MM.1S (cell line): ENCODE results near the gene GPR143.

Experiments
- DNase-seq: peaks from one replicate; pipeline ENCODE4 v3.0.0-alpha.2; 2015
- H2AFZ ChIP-seq: fragments of 300-600 bp; sonication (generic); 2 replicates; pipeline ENCODE4 v1.6.0; 2016; ENCODE audit warnings: antibody characterized with exemption, low read length
- H3F3A ChIP-seq: fragments of 300-600 bp; sonication (generic); 2 replicates; pipeline ENCODE4 v1.6.1; 2016; ENCODE audit warnings: mild to moderate bottlenecking, antibody characterized with exemption, low read length, moderate library complexity, mixed read lengths; ENCODE audit not compliant: insufficient read depth
- H3K27ac ChIP-seq: fragments of 300-600 bp; sonication (generic); 2 replicates; pipeline ENCODE4 v1.5.1; 2016; ENCODE audit warnings: mild to moderate bottlenecking, low read length
- H3K27me3 ChIP-seq: fragments of 300-600 bp; sonication (generic); replicated peaks from 2 replicates; pipeline ENCODE4 v1.6.0; 2016; ENCODE audit warnings: low read length; ENCODE audit not compliant: insufficient read depth
- H3K36me3 ChIP-seq: fragments of 300-600 bp; sonication (generic); replicated peaks from 2 replicates; pipeline ENCODE4 v1.6.1; 2016; ENCODE audit warnings: mild to moderate bottlenecking, low read length, mixed read lengths; ENCODE audit not compliant: insufficient read depth
- H3K4me1 ChIP-seq: fragments of 300-600 bp; sonication (generic); 2 replicates; pipeline ENCODE4 v1.6.1; 2016; ENCODE audit warnings: low read length, mixed read lengths
- H3K4me2 ChIP-seq: fragments of 300-600 bp; sonication (generic); 2 replicates; pipeline ENCODE4 v1.6.0; 2016; ENCODE audit warnings: low read depth, low read length
- H3K4me3 ChIP-seq: fragments of 300-600 bp; sonication (generic); 2 replicates; pipeline ENCODE4 v1.5.1; 2016; ENCODE audit warnings: low read length, mixed read lengths
- H3K79me2 ChIP-seq: fragments of 300-600 bp; sonication (generic); 2 replicates; pipeline ENCODE4 v1.6.1; 2016; ENCODE audit warnings: mixed run types, low read length, mixed read lengths
- H3K9ac ChIP-seq: fragments of 300-600 bp; sonication (generic); 2 replicates; pipeline ENCODE4 v1.6.1; 2016; ENCODE audit warnings: low read length, mixed read lengths
- H3K9me2 ChIP-seq: fragments of 300-600 bp; sonication (generic); replicated peaks from 2 replicates; pipeline ENCODE4 v1.6.1; 2016; ENCODE audit warnings: mild to moderate bottlenecking, low read length, mixed read lengths; ENCODE audit not compliant: insufficient read depth
- H3K9me3 ChIP-seq: fragments of 300-600 bp; sonication (generic); replicated peaks from 2 replicates; pipeline ENCODE4 v1.6.1; 2016; ENCODE audit warnings: mild to moderate bottlenecking, low read length, mixed read lengths; ENCODE audit not compliant: insufficient read depth
- H4K20me1 ChIP-seq: fragments of 300-600 bp; sonication (generic); 2 replicates; pipeline ENCODE4 v1.6.1; 2016; ENCODE audit warnings: mild to moderate bottlenecking, low read length, moderate library complexity, mixed read lengths; ENCODE audit not compliant: insufficient read depth
- CTCF ChIP-seq: fragments of 300-600 bp; sonication (generic); IDR thresholded peaks from 2 replicates; pipeline ENCODE4 v1.5.1; 2016; ENCODE audit warnings: antibody characterized with exemption, low read length, mixed read lengths
- EZH2 ChIP-seq: fragments of 300-600 bp; sonication (generic); optimal IDR thresholded peaks from 2 replicates; pipeline ENCODE3; 2017; ENCODE audit warnings: low read depth, mild to moderate bottlenecking, antibody characterized with exemption, low read length, mixed read lengths
- EZH2phosphoT487 ChIP-seq: fragments of 300-600 bp; sonication (generic); IDR thresholded peaks from 2 replicates; pipeline ENCODE4 v1.6.1; 2018; ENCODE audit warnings: antibody characterized with exemption, low read length

The GPR143 gene

GRCh38 chrX:9678215-9678965, 87.3 kb downstream of the GPR143 start:
- Histone ChIP-seq H2AFZ (no peak overlapping the region), H3K36me3 (no peaks in the 10 kb centered on the region; the same call in 1 of the 2 replicates), H3K9ac (no peak overlapping the region), H3K79me2 (peaks cover 21% of the 10 kb centered on the region), H3K4me2 (peak overlapping the region; percentile 49; the same call in 1 of the 2 replicates), H3K27me3 (no peaks in the 10 kb centered on the region), H3K4me3 (no peak overlapping the region), H3K9me3 (no peaks in the 10 kb centered on the region), H3K9me2 (no peaks in the 10 kb centered on the region), H3K4me1 (peaks cover 16% of the 10 kb centered on the region), H4K20me1 (no peaks in the 10 kb centered on the region), H3F3A (peaks cover 21% of the 10 kb centered on the region), H3K27ac (peak overlapping the region; percentile 85; the same call in 1 of the 2 replicates)
- DNase-seq: no peak
- no peak for TF ChIP-seq EZH2
- no peak for TF ChIP-seq CTCF
- no peak for TF ChIP-seq EZH2phosphoT487

- Histone ChIP-seq H2AFZ (no peak overlapping the region), H3K27ac (peak overlapping the region; percentile 85), H3K4me1 (peaks cover 16% of the 10 kb centered on the region), H3K4me3 (peak overlapping the region; percentile 22; the same call in 1 of the 2 replicates), H3K36me3 (no peaks in the 10 kb centered on the region; the same call in 1 of the 2 replicates), H3K79me2 (peaks cover 21% of the 10 kb centered on the region), H3K4me2 (peak overlapping the region; percentile 49; the same call in 1 of the 2 replicates), H3K9me2 (no peaks in the 10 kb centered on the region), H3K27me3 (no peaks in the 10 kb centered on the region), H3F3A (peaks cover 21% of the 10 kb centered on the region), H3K9me3 (no peaks in the 10 kb centered on the region), H3K9ac (peak overlapping the region; percentile 13; the same call in 1 of the 2 replicates), H4K20me1 (no peaks in the 10 kb centered on the region)
- peak; percentile 80 for DNase-seq
- TF ChIP-seq EZH2 (no peak), EZH2phosphoT487 (no peak), CTCF (no peak)
Observed at GRCh38 chrX:9677098-9677739, 88.4 kb downstream of the GPR143 start.

- no peak overlapping the region for H3K9ac ChIP-seq
- H3K4me3 ChIP-seq: no peak overlapping the region
- peak overlapping the region; percentile 38; the same call in 1 of the 2 replicates for H3K4me2 ChIP-seq
- TF ChIP-seq EZH2 (no peak), CTCF (no peak), EZH2phosphoT487 (no peak)
- H2AFZ ChIP-seq: no peak overlapping the region
- peak overlapping the region; percentile 85 for H3K27ac ChIP-seq
- DNase-seq: no peak
- peaks cover 21% of the 10 kb centered on the region for H3K79me2 ChIP-seq
- H3F3A ChIP-seq: peaks cover 21% of the 10 kb centered on the region
- peaks cover 16% of the 10 kb centered on the region for H3K4me1 ChIP-seq
- H3K36me3 ChIP-seq: no peaks in the 10 kb centered on the region; the same call in 1 of the 2 replicates
- no peaks in the 10 kb centered on the region for H3K9me3 ChIP-seq
- no peaks in the 10 kb centered on the region for H4K20me1 ChIP-seq
- H3K9me2 ChIP-seq: no peaks in the 10 kb centered on the region
- no peaks in the 10 kb centered on the region for H3K27me3 ChIP-seq
Observed at GRCh38 chrX:9676738-9677097, 88.9 kb downstream of the GPR143 start.
